GM12873 (cell line): ENCODE results near the gene PCDHB11.

Experiments
- CTCF ChIP-seq: IDR thresholded peaks from 2 replicates; pipeline ENCODE4 v1.5.1; 2012; ENCODE audit warnings: low read depth, mild to moderate bottlenecking, moderate library complexity, low read length, control low read depth; ENCODE audit not compliant: insufficient read depth; ENCODE audit errors: missing control alignments

Gene PCDHB11

GRCh38 chr5:141250576-141250975 is 51.1 kb downstream of the PCDHB11 start:
- no peak for TF ChIP-seq CTCF
